NCI-H2081 (cell line): ENCODE data around the gene WDR6.
"Not testable (repeated sequence)": the region's sequence is repeated elsewhere in the genome, so short reads cannot be mapped to it uniquely, and the experiment has no call there.

Experiments
- DNase-seq, 2 experiments: peaks; one replicate each; lab custom pipeline; 2025; lab: John Stamatoyannopoulos, UW

The WDR6 gene

GRCh38 chr3:48990636-48991469 lies 16.3 kb upstream of the WDR6 start:
- peak in 1 of 2 experiments; percentile 33 for DNase-seq

- DNase-seq = no peak
Observed at GRCh38 chr3:48991851-48992545, 15.2 kb upstream of the WDR6 start.

GRCh38 chr3:48993834-48994233 lies 13.4 kb upstream of the WDR6 start:
- no peak for DNase-seq

- no peak for DNase-seq
Observed at GRCh38 chr3:48996640-48997039, 10.6 kb upstream of the WDR6 start.

GRCh38 chr3:48997102-48997635 lies 10.0 kb upstream of the WDR6 start:
- DNase-seq = no peak

- no peak for DNase-seq
Observed at GRCh38 chr3:48997714-48998637, 9.2 kb upstream of the WDR6 start.

GRCh38 chr3:48999085-48999858 lies 7.9 kb upstream of the WDR6 start:
- peak in 1 of 2 experiments; percentile 53 for DNase-seq

- DNase-seq = no peak
Observed at GRCh38 chr3:49001155-49001554, 6.0 kb upstream of the WDR6 start.

- DNase-seq = no peak
Observed at GRCh38 chr3:49004352-49005302, 2.6 kb upstream of the WDR6 start.

GRCh38 chr3:49005303-49005680 lies 1.9 kb upstream of the WDR6 start:
- DNase-seq = no peak

GRCh38 chr3:49005998-49006397 lies 1.2 kb upstream of the WDR6 start:
- DNase-seq = no peak

GRCh38 chr3:49006408-49007067 lies 653 bp upstream of the WDR6 start:
- DNase-seq = peak in 1 of 2 experiments; percentile 27

GRCh38 chr3:49007771-49008528 lies 759 bp downstream of the WDR6 start:
- peak; percentile 54 to 71 for DNase-seq

GRCh38 chr3:49008627-49009026 lies 1.4 kb downstream of the WDR6 start:
- not testable (repeated sequence) for DNase-seq

GRCh38 chr3:49009396-49009795 lies 2.2 kb downstream of the WDR6 start:
- DNase-seq = no peak

- DNase-seq = no peak
Observed at GRCh38 chr3:49012441-49013017, 5.3 kb downstream of the WDR6 start.

- DNase-seq = peak in 1 of 2 experiments; percentile 38
Observed at GRCh38 chr3:49013113-49013737, 6.0 kb downstream of the WDR6 start.
